Lower leg skin (tissue), 4 donors: ENCODE measurements around the gene HDAC1. TPM values are rescaled to one million over a fixed set of nuclear protein-coding genes. Genes with fewer than 3 reads are reported as not detected.
"Not testable (repeated sequence)": the region's sequence is repeated elsewhere in the genome, so short reads cannot be mapped to it uniquely, and the experiment has no call there.

Experiments used
- DNase-seq, 2 donors: peaks; one replicate each; pipeline ENCODE4 v3.0.0-alpha.2; 2019; ENCODE audit warnings: low spot score in 2 of 2
- H3K4me3 ChIP-seq: fragments of 200-600 bp; sonication (generic); 2 replicates; pipeline ENCODE4 v1.5.1; 2017; ENCODE audit warnings: mild to moderate bottlenecking, low read depth; ENCODE audit not compliant: poor library complexity, severe bottlenecking
- CTCF ChIP-seq, 3 donors: fragments of 450-650 bp; IDR thresholded peaks; one replicate each; pipeline ENCODE4 v1.5.1; 2016; ENCODE audit warnings: antibody characterized with exemption in 3 of 3, mild to moderate bottlenecking in 3 of 3, moderate library complexity in 2 of 3
- POLR2A ChIP-seq, 2 donors: fragments of 450-650 bp; IDR thresholded peaks; one replicate each; pipeline ENCODE4 v1.6.1; 2016 to 2017; ENCODE audit warnings: antibody characterized with exemption in 2 of 2, mild to moderate bottlenecking in 1 of 2, moderate library complexity in 1 of 2
- WGBS, 2 donors: methylation state at CpG; one replicate each; pipeline ENCODE4 v1.1.5; 2018; 5-methylcytosine and 5-hydroxymethylcytosine counted together
- intact Hi-C: fragments of 100-400 bp; cut with DNase I; formaldehyde crosslinking; loops from one replicate; pipeline ENCODE4 v1.15.0; 2023; ENCODE audit warnings: low total_unique reads
- total RNA-seq, 4 donors: library from RNA; depleted of rRNA; stranded (reverse); fragments of >200 nt; gene quantifications; one replicate each; pipeline ENCODE4 v1.1.0, GENCODE V29; 2016

HDAC1 gene
- total RNA-seq, 4 donors from 2014 or later = 45.7 to 53.9 (median 47.9) TPM

GRCh38 chr1:32289256-32289655, 2.6 kb upstream of the HDAC1 start:
- TF ChIP-seq POLR2A (IDR thresholded peaks at IDR 0.05) (no peak), CTCF (IDR thresholded peaks at IDR 0.05) (no peak)
- no peak overlapping the region for H3K4me3 ChIP-seq
- WGBS, 2 donors = 82 to 83% methylated on average over 7 of the region's 7 CpGs
- intact Hi-C loops = no loop called here
- no peak for DNase-seq

- no peak for DNase-seq
- 44 to 51% methylated on average over 10 of the region's 10 CpGs for WGBS, 2 donors
- TF ChIP-seq CTCF (IDR thresholded peaks at IDR 0.05) (no peak), POLR2A (IDR thresholded peaks at IDR 0.05) (no peak)
- intact Hi-C loops = no loop called here
- peak overlapping the region; percentile 69 for H3K4me3 ChIP-seq
Observed at GRCh38 chr1:32291145-32291707, 657 bp upstream of the HDAC1 start.

- DNase-seq, intact Hi-C loops, H3K4me3 ChIP-seq: not testable (repeated sequence)
- 95 to 97% methylated on average over 16 of the region's 16 CpGs for WGBS, 2 donors
Observed at GRCh38 chr1:32298211-32298610, 6.3 kb downstream of the HDAC1 start.

- no peak overlapping the region for H3K4me3 ChIP-seq
- intact Hi-C loops = no loop called here
- no peak for DNase-seq
- TF ChIP-seq POLR2A (IDR thresholded peaks at IDR 0.05) (no peak), CTCF (IDR thresholded peaks at IDR 0.05) (no peak)
Observed at GRCh38 chr1:32299327-32299726, 7.4 kb downstream of the HDAC1 start.

- TF ChIP-seq CTCF (IDR thresholded peaks at IDR 0.05) (no peak), POLR2A (IDR thresholded peaks at IDR 0.05) (no peak)
- 97% methylated on average over 3 of the region's 3 CpGs for WGBS, 2 donors
Observed at GRCh38 chr1:32303358-32303757, 11.5 kb downstream of the HDAC1 start.

GRCh38 chr1:32303997-32304622, 12.2 kb downstream of the HDAC1 start:
- 89 to 90% methylated on average over 3 of the region's 3 CpGs for WGBS, 2 donors
- intact Hi-C loops = no loop called here
- H3K4me3 ChIP-seq = no peak overlapping the region
- DNase-seq = no peak
- TF ChIP-seq CTCF (IDR thresholded peaks at IDR 0.05) = no peak
- no peak for TF ChIP-seq POLR2A (IDR thresholded peaks at IDR 0.05)

More at GRCh38 chr1:32303358-32303757, 11.5 kb downstream of the HDAC1 start:
- H3K4me3 ChIP-seq = no peak overlapping the region
- no peak for DNase-seq
- intact Hi-C loops = no loop called here
